ENCODE measurements around the gene MAP3K21.

DNA sequence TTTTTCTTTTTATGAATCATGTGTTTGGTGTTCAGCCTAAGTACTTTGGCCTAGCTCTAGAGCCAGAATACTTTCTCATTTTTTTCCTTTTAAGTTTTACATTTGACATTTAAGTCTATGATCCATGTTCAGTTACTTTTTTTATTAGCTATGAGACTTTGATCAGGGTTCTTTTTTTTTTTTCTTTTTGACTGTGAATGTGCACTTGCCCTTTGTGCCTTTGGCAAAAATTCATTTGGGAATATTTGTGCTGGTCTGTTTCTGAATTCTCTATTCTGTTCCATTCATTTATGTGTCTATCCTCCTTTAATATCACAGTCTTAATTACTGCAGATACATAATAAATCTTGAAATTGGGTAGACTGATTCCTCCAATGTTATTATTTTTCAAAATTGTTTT is 93.8 kb downstream of the MAP3K21 start:
- TF ChIP-seq, protein P1, sequence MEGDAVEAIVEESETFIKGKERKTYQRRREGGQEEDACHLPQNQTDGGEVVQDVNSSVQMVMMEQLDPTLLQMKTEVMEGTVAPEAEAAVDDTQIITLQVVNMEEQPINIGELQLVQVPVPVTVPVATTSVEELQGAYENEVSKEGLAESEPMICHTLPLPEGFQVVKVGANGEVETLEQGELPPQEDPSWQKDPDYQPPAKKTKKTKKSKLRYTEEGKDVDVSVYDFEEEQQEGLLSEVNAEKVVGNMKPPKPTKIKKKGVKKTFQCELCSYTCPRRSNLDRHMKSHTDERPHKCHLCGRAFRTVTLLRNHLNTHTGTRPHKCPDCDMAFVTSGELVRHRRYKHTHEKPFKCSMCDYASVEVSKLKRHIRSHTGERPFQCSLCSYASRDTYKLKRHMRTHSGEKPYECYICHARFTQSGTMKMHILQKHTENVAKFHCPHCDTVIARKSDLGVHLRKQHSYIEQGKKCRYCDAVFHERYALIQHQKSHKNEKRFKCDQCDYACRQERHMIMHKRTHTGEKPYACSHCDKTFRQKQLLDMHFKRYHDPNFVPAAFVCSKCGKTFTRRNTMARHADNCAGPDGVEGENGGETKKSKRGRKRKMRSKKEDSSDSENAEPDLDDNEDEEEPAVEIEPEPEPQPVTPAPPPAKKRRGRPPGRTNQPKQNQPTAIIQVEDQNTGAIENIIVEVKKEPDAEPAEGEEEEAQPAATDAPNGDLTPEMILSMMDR (tag by site-specific recombination; IDR thresholded peaks at IDR 0.05), result no peak
- TF ChIP-seq ZNF585B (tag by site-specific recombination; IDR thresholded peaks at IDR 0.05) (no peak), GLI4 (tag by site-specific recombination; IDR thresholded peaks at IDR 0.05) (no peak), ZSCAN4 (tag by site-specific recombination; IDR thresholded peaks at IDR 0.05) (no peak), ZNF513 (tag by site-specific recombination; IDR thresholded peaks at IDR 0.05) (no peak), ZNF274 (IDR thresholded peaks at IDR 0.05; ENCODE audit: low read length) (no peak), ZNF274 (tag by site-specific recombination; IDR thresholded peaks at IDR 0.05; ENCODE audit: borderline replicate concordance) (no peak), KLF10 (tag by site-specific recombination; IDR thresholded peaks at IDR 0.05) (no peak), ZFHX2 (tag by site-specific recombination; conservative IDR thresholded peaks at IDR 0.05) (no peak), MZF1 (tag by site-specific recombination; IDR thresholded peaks at IDR 0.05; ENCODE audit: borderline replicate concordance) (no peak), ZNF132 (tag by site-specific recombination; IDR thresholded peaks at IDR 0.05; ENCODE audit: borderline replicate concordance) (no peak), KLF7 (tag by site-specific recombination; IDR thresholded peaks at IDR 0.05; ENCODE audit: borderline replicate concordance) (no peak), ZNF629 (tag by site-specific recombination; IDR thresholded peaks at IDR 0.05) (no peak), ZNF280D (tag by site-specific recombination; IDR thresholded peaks at IDR 0.05) (no peak)

Data from HEK293 (cell line).